KOPT-K1 (cell line): ENCODE results near the gene KRT25.

Experiments
- H3K27ac ChIP-seq: fragments of 200-600 bp; sonication (generic); 2 replicates; pipeline ENCODE4 v1.5.1; 2016; ENCODE audit warnings: antibody characterized with exemption, mild to moderate bottlenecking, low read depth, low read length; ENCODE audit not compliant: poor library complexity, severe bottlenecking
- H3K36me3 ChIP-seq: fragments of 200-600 bp; sonication (generic); 2 replicates; pipeline ENCODE4 v1.5.1; 2017; ENCODE audit warnings: antibody characterized with exemption, mild to moderate bottlenecking, low read length, moderate library complexity; ENCODE audit not compliant: insufficient read depth
- H3K9me3 ChIP-seq: fragments of 200-600 bp; sonication (generic); 2 replicates; pipeline ENCODE4 v1.5.1; 2017; ENCODE audit warnings: antibody characterized with exemption, low read length, mild to moderate bottlenecking; ENCODE audit not compliant: insufficient read depth, poor library complexity, severe bottlenecking

The KRT25 gene, protein sequence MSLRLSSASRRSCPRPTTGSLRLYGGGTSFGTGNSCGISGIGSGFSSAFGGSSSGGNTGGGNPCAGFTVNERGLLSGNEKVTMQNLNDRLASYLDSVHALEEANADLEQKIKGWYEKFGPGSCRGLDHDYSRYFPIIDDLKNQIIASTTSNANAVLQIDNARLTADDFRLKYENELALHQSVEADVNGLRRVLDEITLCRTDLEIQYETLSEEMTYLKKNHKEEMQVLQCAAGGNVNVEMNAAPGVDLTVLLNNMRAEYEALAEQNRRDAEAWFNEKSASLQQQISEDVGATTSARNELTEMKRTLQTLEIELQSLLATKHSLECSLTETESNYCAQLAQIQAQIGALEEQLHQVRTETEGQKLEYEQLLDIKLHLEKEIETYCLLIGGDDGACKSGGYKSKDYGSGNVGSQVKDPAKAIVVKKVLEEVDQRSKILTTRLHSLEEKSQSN

GRCh38 chr17:40755231-40755630 is at the start of gene KRT25:
TSS of gene KRT25 (minus strand) at chr17:40755331. CDS start at chr17:40755271, 60 bp downstream.
- H3K36me3 ChIP-seq, result no peaks in the 10 kb centered on the region
- no peak within 1 kb of the TSS for H3K27ac ChIP-seq
- peaks cover 14% of the 10 kb centered on the region for H3K9me3 ChIP-seq

DNA sequence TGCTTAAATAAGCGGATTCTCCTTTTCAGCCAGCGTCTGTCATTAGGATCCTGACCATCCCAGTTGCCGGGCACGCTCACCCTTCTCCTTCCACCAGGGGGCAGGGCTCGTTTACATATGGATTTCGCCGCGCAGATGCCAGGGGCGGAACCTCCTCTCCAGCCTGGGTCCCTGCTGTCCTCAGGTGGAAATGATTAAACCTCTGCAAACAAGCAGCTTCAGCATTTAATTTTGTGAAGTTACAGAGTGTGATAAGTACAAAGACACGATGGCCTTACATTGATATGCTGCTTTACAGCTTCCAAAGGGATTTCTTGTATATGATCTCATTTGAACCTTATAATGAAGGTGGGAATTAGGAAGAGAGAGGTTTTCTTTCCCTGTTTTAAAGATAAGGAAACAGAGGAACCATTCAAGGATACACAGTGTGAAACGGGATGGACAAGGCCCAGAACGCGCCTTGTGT is 48.5 kb upstream of the KRT25 start:
- no peak overlapping the region for H3K27ac ChIP-seq
- H3K9me3 ChIP-seq, result no peaks in the 10 kb centered on the region
- no peaks in the 10 kb centered on the region for H3K36me3 ChIP-seq

DNA sequence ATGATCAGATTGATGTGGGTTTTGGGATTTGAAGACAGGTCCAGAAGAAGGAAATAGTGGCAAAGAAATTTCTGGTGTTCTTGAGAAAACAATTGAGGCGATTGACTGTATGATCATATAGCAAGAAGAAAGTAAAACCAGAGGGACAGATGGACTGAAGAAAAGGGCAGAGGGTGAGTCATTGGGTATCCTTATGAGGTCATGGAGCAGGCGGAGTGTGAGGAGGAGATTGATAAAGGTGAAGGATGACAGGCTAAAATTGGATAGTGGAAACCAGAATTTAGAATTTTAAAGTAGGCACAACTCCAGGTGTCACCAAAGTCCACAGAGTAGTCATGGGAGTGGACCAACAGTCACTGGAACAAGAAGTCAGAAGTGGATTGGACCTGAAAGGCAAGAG is 46.0 kb upstream of the KRT25 start:
- Histone ChIP-seq H3K36me3 (no peaks in the 10 kb centered on the region), H3K9me3 (no peaks in the 10 kb centered on the region), H3K27ac (no peak overlapping the region)

DNA sequence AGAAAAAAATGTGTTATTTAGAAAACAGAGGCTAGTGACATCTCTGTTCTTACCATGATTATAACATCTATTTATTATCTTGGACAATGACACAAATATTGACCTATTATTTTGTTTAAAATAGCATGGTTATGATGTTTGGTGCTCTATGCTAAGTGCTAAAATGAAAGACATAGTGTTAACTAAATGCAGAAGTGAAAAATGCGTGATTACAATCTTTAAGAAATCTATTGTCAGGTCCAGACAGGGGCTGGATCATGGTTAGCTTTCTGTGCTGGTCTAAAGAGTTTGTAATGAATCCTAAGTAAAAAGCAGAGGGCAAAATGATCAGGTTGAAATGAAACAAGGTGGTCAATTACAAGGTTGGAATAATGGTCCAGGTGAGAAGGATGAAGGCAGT is 45.2 kb upstream of the KRT25 start:
- Histone ChIP-seq H3K27ac (no peak overlapping the region), H3K9me3 (no peaks in the 10 kb centered on the region), H3K36me3 (no peaks in the 10 kb centered on the region)

DNA sequence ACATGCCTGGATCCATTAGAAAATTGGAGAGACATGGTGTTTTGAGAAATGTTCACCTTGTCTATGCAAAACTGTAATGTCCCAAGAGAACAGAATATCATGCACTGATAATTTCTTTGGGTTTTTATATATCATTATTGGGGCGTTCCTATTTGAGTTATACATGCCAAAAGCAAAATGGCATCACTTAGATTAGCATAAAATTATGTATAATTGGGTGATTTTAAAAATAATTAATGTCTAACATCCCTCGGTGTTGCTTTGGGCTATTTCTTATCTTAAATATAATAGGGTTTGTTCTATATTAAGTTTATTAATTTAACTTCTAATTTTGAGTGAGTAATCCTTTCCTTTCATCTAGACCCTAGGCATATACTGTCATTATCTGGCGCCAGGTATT is 44.7 kb upstream of the KRT25 start, which contains the start of gene KRT28:
KRT28 (minus strand) TSS at position 101 of the 400 bp plus-strand sequence; CDS start at position 35, 66 bp downstream.
- H3K27ac ChIP-seq, result no peak within 1 kb of the TSS
- no peaks in the 10 kb centered on the region for H3K9me3 ChIP-seq
- no peaks in the 10 kb centered on the region for H3K36me3 ChIP-seq

DNA sequence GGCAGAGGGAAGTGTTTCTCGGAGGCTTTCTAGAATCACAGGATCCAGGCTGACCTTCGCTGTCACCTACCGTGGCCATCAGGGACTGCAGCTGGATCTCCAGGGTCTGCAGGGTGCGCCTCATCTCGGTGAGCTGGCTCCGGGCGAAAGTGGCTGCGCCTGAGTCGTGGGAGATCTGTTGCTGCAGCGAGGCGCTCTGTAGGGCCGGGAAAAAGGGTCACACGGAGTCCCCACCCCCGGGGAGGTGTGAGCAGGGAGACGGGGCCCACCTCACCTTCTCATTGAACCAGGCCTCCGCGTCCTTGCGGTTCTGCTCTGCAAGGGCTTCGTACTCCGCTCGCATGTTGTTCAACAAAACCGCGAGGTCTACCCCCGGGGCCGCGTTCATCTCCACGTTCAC is 41.7 kb upstream of the KRT25 start:
- no peaks in the 10 kb centered on the region for H3K9me3 ChIP-seq
- no peak overlapping the region for H3K27ac ChIP-seq

DNA sequence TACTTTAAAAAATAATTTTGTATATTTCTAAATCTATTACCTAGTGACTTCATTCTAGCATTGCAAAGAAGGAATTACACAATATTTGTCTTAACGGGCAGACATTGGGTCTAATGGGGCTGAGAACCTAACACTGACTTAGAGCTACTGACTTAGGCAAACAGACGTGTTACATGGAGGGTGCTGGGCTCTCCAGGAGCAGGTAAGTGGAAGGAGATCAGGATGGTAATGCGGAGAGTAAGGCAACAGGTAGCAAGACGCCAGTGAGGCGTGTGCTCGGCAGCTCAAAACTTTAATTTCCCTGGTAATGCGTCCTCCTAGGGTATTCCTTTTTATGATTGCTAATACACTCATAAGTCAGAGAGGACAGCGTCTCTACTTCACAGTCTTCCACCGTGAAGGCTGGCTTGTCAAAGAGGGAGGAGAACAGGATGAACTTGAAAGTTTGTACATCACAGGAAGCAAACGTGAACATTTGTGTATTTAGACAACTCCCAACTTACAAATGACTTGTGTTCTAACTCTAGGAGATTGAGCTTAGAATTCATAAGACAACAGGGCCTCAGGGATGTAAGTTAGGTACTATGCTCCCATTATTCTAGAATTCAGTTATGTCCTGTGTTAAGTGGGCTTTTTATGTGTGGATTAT is 40.0 kb upstream of the KRT25 start:
- Histone ChIP-seq H3K36me3 (no peaks in the 10 kb centered on the region), H3K9me3 (no peaks in the 10 kb centered on the region), H3K27ac (no peak overlapping the region)

More for the DNA sequence above, 41.7 kb upstream of the KRT25 start:
- H3K36me3 ChIP-seq, result no peaks in the 10 kb centered on the region

- H3K36me3 ChIP-seq, result no peaks in the 10 kb centered on the region
- H3K9me3 ChIP-seq, result no peaks in the 10 kb centered on the region
- H3K27ac ChIP-seq, result no peak overlapping the region
These were observed 39.3 kb upstream of the KRT25 start for GRCh38 chr17:40794466-40794865.

- H3K27ac ChIP-seq, result no peak overlapping the region
- no peaks in the 10 kb centered on the region for H3K36me3 ChIP-seq
- no peaks in the 10 kb centered on the region for H3K9me3 ChIP-seq
These were observed 38.7 kb upstream of the KRT25 start for GRCh38 chr17:40793832-40794231.

DNA sequence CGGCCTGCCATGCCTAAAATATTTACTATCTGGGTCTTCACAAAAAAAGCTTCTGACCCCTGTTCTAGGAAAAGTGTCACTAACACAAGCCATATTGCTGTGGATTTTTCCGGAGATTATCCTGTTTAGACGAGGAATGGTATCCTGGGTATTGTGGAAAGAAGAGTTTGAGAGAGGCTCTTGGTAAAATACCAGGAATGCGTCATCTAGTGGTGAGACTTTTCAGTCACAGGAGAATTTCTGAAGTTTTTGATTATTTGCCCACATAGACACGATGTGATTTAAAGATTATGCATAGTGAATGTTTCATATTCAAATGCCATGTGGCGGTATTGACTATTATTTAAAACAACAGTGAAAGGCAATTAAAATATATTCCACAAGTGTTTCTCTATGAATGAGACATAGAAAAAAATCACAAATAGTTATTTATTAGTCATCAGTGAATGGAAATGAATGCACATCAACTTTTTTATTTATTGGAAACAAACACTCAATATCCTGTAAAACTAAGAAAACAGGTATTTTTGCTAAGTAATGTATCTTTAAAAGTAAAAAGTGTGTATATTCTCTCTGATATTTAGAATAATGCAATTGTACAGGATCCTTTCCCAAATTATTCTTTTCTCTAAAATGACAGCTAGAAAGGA is 36.8 kb upstream of the KRT25 start:
- Histone ChIP-seq H3K9me3 (no peaks in the 10 kb centered on the region), H3K27ac (no peak overlapping the region), H3K36me3 (no peaks in the 10 kb centered on the region)

- Histone ChIP-seq H3K27ac (no peak overlapping the region), H3K9me3 (no peaks in the 10 kb centered on the region), H3K36me3 (no peaks in the 10 kb centered on the region)
These were observed 36.0 kb upstream of the KRT25 start for GRCh38 chr17:40791111-40791510.

DNA sequence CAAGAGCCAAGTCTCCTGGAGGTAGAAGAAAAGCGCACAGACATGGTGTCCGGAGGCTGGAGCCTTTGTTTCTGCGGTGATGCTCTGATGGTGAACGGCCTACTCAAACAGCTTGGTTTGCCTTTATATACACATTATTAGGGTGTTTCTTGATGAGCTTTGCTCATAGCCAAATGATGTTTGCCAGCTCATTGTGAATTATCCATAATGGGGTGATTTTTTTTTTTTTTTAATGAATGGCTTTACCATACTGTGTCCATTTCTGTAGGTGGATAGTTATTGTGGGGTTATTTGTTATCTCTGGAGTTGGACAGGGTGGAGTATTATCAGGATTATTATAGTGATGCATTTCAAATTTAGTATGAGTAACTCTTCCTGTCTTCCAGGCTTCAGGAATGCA is 27.3 kb upstream of the KRT25 start, which contains the start of gene KRT27:
KRT27 (minus strand) TSS at position 101 of the 400 bp plus-strand sequence; CDS start at position 44, 57 bp downstream.
- Histone ChIP-seq H3K36me3 (no peaks in the 10 kb centered on the region), H3K9me3 (peaks cover 9% of the 10 kb centered on the region), H3K27ac (no peak within 1 kb of the TSS)

DNA sequence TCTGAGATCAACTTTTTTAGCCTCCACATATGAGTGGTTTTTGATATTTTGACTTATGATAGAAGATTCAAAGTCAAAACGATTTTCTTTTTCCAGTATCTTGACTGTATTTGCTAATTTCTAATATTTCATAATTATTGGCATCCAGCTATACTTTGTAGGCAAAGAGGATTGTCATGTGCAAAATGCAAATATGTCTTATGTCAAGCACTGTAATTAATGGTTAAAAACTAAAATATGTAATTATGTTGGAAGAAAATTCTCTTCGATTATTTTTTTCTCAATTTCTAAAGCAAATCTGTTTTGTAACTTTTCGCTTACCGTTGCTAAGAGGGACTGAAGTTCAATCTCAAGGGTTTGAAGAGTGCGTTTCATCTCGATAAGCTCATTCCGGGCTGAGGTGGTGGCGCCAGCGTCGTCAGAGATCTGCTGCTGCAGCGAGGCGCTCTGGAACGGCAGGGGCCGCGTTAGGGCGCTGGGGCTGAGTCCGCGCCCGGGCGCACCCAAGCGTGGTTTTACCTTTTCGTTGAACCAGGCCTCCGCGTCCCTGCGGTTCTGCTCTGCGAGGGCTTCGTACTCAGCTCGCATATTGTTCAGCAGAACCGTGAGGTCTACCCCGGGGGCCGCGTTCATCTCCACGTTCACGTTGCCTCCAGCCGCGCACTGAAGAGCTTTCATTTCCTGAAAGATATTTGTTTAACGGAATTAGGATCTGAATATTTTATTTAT is 24.2 kb upstream of the KRT25 start:
- Histone ChIP-seq H3K9me3 (peaks cover 9% of the 10 kb centered on the region), H3K36me3 (no peaks in the 10 kb centered on the region), H3K27ac (no peak overlapping the region)

DNA sequence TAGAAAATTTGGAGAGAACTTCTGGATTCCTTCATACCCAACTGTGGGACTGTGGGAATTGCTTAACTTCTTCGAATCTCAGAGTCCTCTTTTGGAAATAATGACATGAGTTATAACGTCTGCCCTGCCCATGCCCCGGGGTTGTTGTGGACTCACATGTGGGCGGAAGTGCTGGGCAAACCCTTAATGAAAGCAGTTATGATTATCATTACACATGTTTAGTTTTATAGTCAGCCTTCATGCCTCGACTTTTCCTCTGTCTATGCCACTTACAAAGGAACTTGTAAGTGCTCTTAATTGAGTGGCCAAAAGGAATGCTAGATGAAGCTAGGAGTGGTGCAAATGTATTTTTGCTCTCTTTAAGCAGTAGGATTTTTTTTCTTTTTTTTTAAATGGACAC is 23.3 kb upstream of the KRT25 start:
- Histone ChIP-seq H3K9me3 (peaks cover 9% of the 10 kb centered on the region), H3K27ac (no peak overlapping the region), H3K36me3 (no peaks in the 10 kb centered on the region)
